Muscle layer of duodenum (tissue), 2 donors: ENCODE results near the gene RBPJ.

Source experiments
- H3K27ac ChIP-seq: one replicate; pipeline ENCODE4 v1.7.0; 2013; ENCODE audit warnings: mild to moderate bottlenecking, low read length
- H3K27me3 ChIP-seq: one replicate; pipeline ENCODE4 v1.7.0; 2013; ENCODE audit warnings: low read depth, mild to moderate bottlenecking, control low read depth, low read length
- H3K36me3 ChIP-seq, 2 donors: one replicate each; pipeline ENCODE4 v1.7.0; 2013; ENCODE audit warnings: low read length in 2 of 2, control low read depth in 1 of 2, mild to moderate bottlenecking in 1 of 2; ENCODE audit not compliant: insufficient read depth in 2 of 2, control insufficient read depth in 1 of 2
- H3K4me1 ChIP-seq, 2 donors: one replicate each; pipeline ENCODE4 v1.7.0; 2013; ENCODE audit warnings: low read length in 2 of 2, mild to moderate bottlenecking in 2 of 2, control low read depth in 1 of 2, moderate library complexity in 1 of 2; ENCODE audit not compliant: insufficient read depth in 2 of 2, control insufficient read depth in 1 of 2
- H3K4me3 ChIP-seq, 2 donors: one replicate each; pipeline ENCODE4 v1.7.0; 2013; ENCODE audit warnings: low read length in 2 of 2, low read depth in 1 of 2, mild to moderate bottlenecking in 1 of 2
- H3K9me3 ChIP-seq, 2 donors: one replicate each; pipeline ENCODE4 v1.7.0; 2013; ENCODE audit warnings: low read length in 2 of 2, control low read depth in 1 of 2, mild to moderate bottlenecking in 1 of 2; ENCODE audit not compliant: control insufficient read depth in 1 of 2
- donor health status: healthy.

RBPJ gene

GRCh38 chr4:26450418-26450817 is 129.6 kb downstream of the RBPJ start:
- H3K4me3 ChIP-seq = no peak overlapping the region
- no peaks in the 10 kb centered on the region for H3K36me3 ChIP-seq
- no peaks in the 10 kb centered on the region for H3K4me1 ChIP-seq
- no peak overlapping the region for H3K27ac ChIP-seq
- H3K27me3 ChIP-seq = no peaks in the 10 kb centered on the region
- peaks cover 0 to 4% of the 10 kb centered on the region in 2 donors for H3K9me3 ChIP-seq

GRCh38 chr4:26451597-26451996 is 130.8 kb downstream of the RBPJ start:
- Histone ChIP-seq H3K36me3 (no peaks in the 10 kb centered on the region), H3K9me3 (peaks cover 0 to 4% of the 10 kb centered on the region in 2 donors), H3K27ac (no peak overlapping the region), H3K27me3 (no peaks in the 10 kb centered on the region), H3K4me3 (no peak overlapping the region), H3K4me1 (no peaks in the 10 kb centered on the region)

- no peak overlapping the region for H3K27ac ChIP-seq
- no peak overlapping the region for H3K4me3 ChIP-seq
- H3K36me3 ChIP-seq = no peaks in the 10 kb centered on the region
- no peaks in the 10 kb centered on the region for H3K27me3 ChIP-seq
- H3K4me1 ChIP-seq = no peaks in the 10 kb centered on the region
- peaks cover 0 to 4% of the 10 kb centered on the region in 2 donors for H3K9me3 ChIP-seq
These were observed 132.0 kb downstream of the RBPJ start for GRCh38 chr4:26452565-26453531.

- Histone ChIP-seq H3K4me1 (no peaks in the 10 kb centered on the region), H3K9me3 (peaks cover 0 to 4% of the 10 kb centered on the region in 2 donors), H3K27me3 (no peaks in the 10 kb centered on the region), H3K27ac (no peak overlapping the region), H3K4me3 (no peak overlapping the region), H3K36me3 (no peaks in the 10 kb centered on the region)
These were observed 134.1 kb downstream of the RBPJ start for GRCh38 chr4:26454961-26455360.

GRCh38 chr4:26455571-26455970 is 134.8 kb downstream of the RBPJ start:
- no peaks in the 10 kb centered on the region for H3K36me3 ChIP-seq
- H3K4me3 ChIP-seq = no peak overlapping the region
- peaks cover 0 to 4% of the 10 kb centered on the region in 2 donors for H3K9me3 ChIP-seq
- no peaks in the 10 kb centered on the region for H3K27me3 ChIP-seq
- no peaks in the 10 kb centered on the region for H3K4me1 ChIP-seq
- no peak overlapping the region for H3K27ac ChIP-seq

GRCh38 chr4:26457412-26457811 is 136.6 kb downstream of the RBPJ start:
- Histone ChIP-seq H3K36me3 (no peaks in the 10 kb centered on the region), H3K27ac (no peak overlapping the region), H3K4me1 (no peaks in the 10 kb centered on the region), H3K4me3 (no peak overlapping the region), H3K27me3 (no peaks in the 10 kb centered on the region), H3K9me3 (peaks cover 0 to 4% of the 10 kb centered on the region in 2 donors)

- H3K27me3 ChIP-seq = no peaks in the 10 kb centered on the region
- H3K4me3 ChIP-seq = no peak overlapping the region
- H3K36me3 ChIP-seq = no peaks in the 10 kb centered on the region
- H3K4me1 ChIP-seq = no peaks in the 10 kb centered on the region
- no peak overlapping the region for H3K27ac ChIP-seq
- peaks cover 0 to 4% of the 10 kb centered on the region in 2 donors for H3K9me3 ChIP-seq
These were observed 137.3 kb downstream of the RBPJ start for GRCh38 chr4:26458157-26458561.

GRCh38 chr4:26459054-26459755 is 138.4 kb downstream of the RBPJ start:
- H3K27ac ChIP-seq = no peak overlapping the region

GRCh38 chr4:26459756-26460530 is 139.1 kb downstream of the RBPJ start:
- H3K4me1 ChIP-seq = no peaks in the 10 kb centered on the region
- no peak overlapping the region for H3K4me3 ChIP-seq
- peaks cover 0 to 2% of the 10 kb centered on the region in 2 donors for H3K9me3 ChIP-seq
- no peak overlapping the region for H3K27ac ChIP-seq
- no peaks in the 10 kb centered on the region for H3K36me3 ChIP-seq
- H3K27me3 ChIP-seq = no peaks in the 10 kb centered on the region

More at GRCh38 chr4:26459054-26459755, 138.4 kb downstream of the RBPJ start:
- Histone ChIP-seq H3K4me3 (no peak overlapping the region), H3K36me3 (no peaks in the 10 kb centered on the region), H3K4me1 (no peaks in the 10 kb centered on the region), H3K9me3 (peaks cover 0 to 5% of the 10 kb centered on the region in 2 donors), H3K27me3 (no peaks in the 10 kb centered on the region)

- H3K27me3 ChIP-seq = no peaks in the 10 kb centered on the region
- no peak overlapping the region for H3K27ac ChIP-seq
- no peaks in the 10 kb centered on the region for H3K4me1 ChIP-seq
- no peak overlapping the region for H3K4me3 ChIP-seq
- H3K9me3 ChIP-seq = peaks cover 0 to 2% of the 10 kb centered on the region in 2 donors
- H3K36me3 ChIP-seq = no peaks in the 10 kb centered on the region
These were observed 142.1 kb downstream of the RBPJ start for GRCh38 chr4:26462874-26463273.

- H3K36me3 ChIP-seq = no peaks in the 10 kb centered on the region
- H3K4me3 ChIP-seq = no peak overlapping the region
- no peak overlapping the region for H3K27ac ChIP-seq
- peaks cover 0 to 2% of the 10 kb centered on the region in 2 donors for H3K9me3 ChIP-seq
- H3K4me1 ChIP-seq = no peaks in the 10 kb centered on the region
- no peaks in the 10 kb centered on the region for H3K27me3 ChIP-seq
These were observed 142.6 kb downstream of the RBPJ start for GRCh38 chr4:26463386-26463785.
